GM23338 (cell line): ENCODE data around the gene SCLY. TPM values are rescaled to one million over a fixed set of nuclear protein-coding genes. Genes with fewer than 3 reads are reported as not detected.

Experiments
- ATAC-seq: fragments of 200-7000 bp; cut with Tn5 transposase; 3 replicates; pipeline ENCODE4 v1.9.1; 2020
- DNase-seq: peaks from one replicate; pipeline ENCODE4 v3.0.0-alpha.2; 2015; ENCODE audit warnings: low spot score
- H2AFZ ChIP-seq: fragments of 200-600 bp; sonication (generic); 2 replicates; pipeline ENCODE4 v1.8.0; 2016; ENCODE audit warnings: antibody characterized with exemption, mild to moderate bottlenecking, moderate library complexity
- H3F3A ChIP-seq: fragments of 200-600 bp; sonication (generic); replicated peaks from 2 replicates; pipeline ENCODE4 v1.8.0; 2017; ENCODE audit warnings: antibody characterized with exemption, mixed run types, low read depth
- H3K27ac ChIP-seq: fragments of 200-600 bp; sonication (generic); 2 replicates; pipeline ENCODE4 v1.6.1; 2016; ENCODE audit warnings: low read depth
- H3K27me3 ChIP-seq: fragments of 200-600 bp; sonication (generic); 2 replicates; pipeline ENCODE4 v1.8.0; 2016; ENCODE audit warnings: mild to moderate bottlenecking, mixed run types, moderate library complexity; ENCODE audit not compliant: insufficient read depth
- H3K36me3 ChIP-seq: fragments of 200-600 bp; sonication (generic); 2 replicates; pipeline ENCODE4 v1.8.0; 2016; ENCODE audit warnings: mild to moderate bottlenecking; ENCODE audit not compliant: insufficient read depth
- H3K4me1 ChIP-seq: fragments of 200-600 bp; sonication (generic); 2 replicates; pipeline ENCODE4 v1.8.0; 2016; ENCODE audit warnings: mild to moderate bottlenecking, moderate library complexity; ENCODE audit not compliant: insufficient read depth
- H3K4me2 ChIP-seq: fragments of 200-600 bp; sonication (generic); 2 replicates; pipeline ENCODE4 v1.7.1; 2017; ENCODE audit warnings: mixed run types
- H3K4me3 ChIP-seq: fragments of 200-600 bp; sonication (generic); 2 replicates; pipeline ENCODE4 v1.6.1; 2016; ENCODE audit warnings: mixed run types
- H3K79me2 ChIP-seq: fragments of 200-600 bp; sonication (generic); replicated peaks from 2 replicates; pipeline ENCODE4 v1.8.0; 2017; ENCODE audit warnings: mild to moderate bottlenecking; ENCODE audit not compliant: insufficient read depth
- H3K9me2 ChIP-seq: fragments of 200-600 bp; sonication (generic); 2 replicates; pipeline ENCODE4 v1.8.0; 2017; ENCODE audit not compliant: insufficient read depth
- H4K20me1 ChIP-seq: fragments of 200-600 bp; sonication (generic); replicated peaks from 2 replicates; pipeline ENCODE4 v1.8.0; 2017; ENCODE audit warnings: mild to moderate bottlenecking; ENCODE audit not compliant: insufficient read depth
- H3K27ac Mint-ChIP-seq: 2 replicates; pipeline ENCODE4 v1.8.0; 2020; ENCODE audit warnings: inconsistent platforms, mild to moderate bottlenecking, moderate library complexity, mixed read lengths
- H3K27me3 Mint-ChIP-seq: 3 replicates; pipeline ENCODE4 v1.8.0; 2022; ENCODE audit warnings: low read depth, mild to moderate bottlenecking, moderate library complexity, mixed read lengths, inconsistent platforms; ENCODE audit not compliant: insufficient read depth, poor library complexity
- H3K36me3 Mint-ChIP-seq: 3 replicates; pipeline ENCODE4 v1.8.0; 2021; ENCODE audit warnings: low read depth, mild to moderate bottlenecking, inconsistent platforms, moderate library complexity, mixed read lengths
- H3K4me1 Mint-ChIP-seq: 3 replicates; pipeline ENCODE4 v1.8.0; 2020; ENCODE audit warnings: mild to moderate bottlenecking, inconsistent platforms, mixed read lengths
- H3K4me3 Mint-ChIP-seq: 3 replicates; pipeline ENCODE4 v1.8.0; 2021; ENCODE audit warnings: moderate library complexity, mild to moderate bottlenecking, inconsistent platforms, mixed read lengths
- H3K9me3 Mint-ChIP-seq: 3 replicates; pipeline ENCODE4 v1.8.0; 2020; ENCODE audit warnings: moderate library complexity, mild to moderate bottlenecking, inconsistent platforms, mixed read lengths
- CREB1 ChIP-seq: fragments of 250-450 bp; sonication (Bioruptor Pico); IDR thresholded peaks from 2 replicates; pipeline ENCODE4 v1.5.0; 2020; ENCODE audit warnings: low read depth, mild to moderate bottlenecking, moderate library complexity
- ETS1 ChIP-seq: IDR thresholded peaks from 2 replicates; pipeline ENCODE4 v1.6.1; 2016; ENCODE audit warnings: antibody characterized with exemption
- EZH2 ChIP-seq: fragments of 200-600 bp; sonication (generic); IDR thresholded peaks from one replicate; pipeline ENCODE4 v1.8.0; 2017; ENCODE audit warnings: antibody characterized with exemption, mild to moderate bottlenecking, low read depth; ENCODE audit not compliant: unreplicated experiment
- EZH2phosphoT487 ChIP-seq: fragments of 200-600 bp; sonication (generic); IDR thresholded peaks from one replicate; pipeline ENCODE4 v1.8.1; 2018; ENCODE audit warnings: antibody characterized with exemption; ENCODE audit not compliant: unreplicated experiment
- JUNB ChIP-seq: IDR thresholded peaks from one replicate; pipeline ENCODE4 v1.6.1; 2016; ENCODE audit warnings: antibody characterized with exemption; ENCODE audit not compliant: unreplicated experiment
- NANOG ChIP-seq: IDR thresholded peaks from 2 replicates; pipeline ENCODE4 v1.6.1; 2016; ENCODE audit warnings: antibody characterized with exemption, borderline replicate concordance
- POLR2AphosphoS5 ChIP-seq: IDR thresholded peaks from 2 replicates; pipeline ENCODE4 v1.6.1; 2016; ENCODE audit warnings: antibody characterized with exemption, low read depth
- STAT1 ChIP-seq: IDR thresholded peaks from one replicate; pipeline ENCODE4 v1.6.1; 2016; ENCODE audit warnings: antibody characterized with exemption; ENCODE audit not compliant: unreplicated experiment
- ZNF114 ChIP-seq: fragments of 250-450 bp; sonication (Bioruptor Pico); IDR thresholded peaks from 2 replicates; pipeline ENCODE4 v1.5.0; 2020; ENCODE audit warnings: mild to moderate bottlenecking, moderate library complexity
- ZNF331 ChIP-seq: fragments of 250-450 bp; sonication (Bioruptor Pico); IDR thresholded peaks from 2 replicates; pipeline ENCODE4 v1.5.0; 2020; ENCODE audit warnings: low read depth, mild to moderate bottlenecking, moderate library complexity
- ZNF462 ChIP-seq: fragments of 250-450 bp; sonication (Bioruptor Pico); IDR thresholded peaks from 2 replicates; pipeline ENCODE4 v1.5.0; 2020; ENCODE audit warnings: mild to moderate bottlenecking, moderate library complexity
- polyA plus RNA-seq: library from polyadenylated mRNA; unstranded; fragments of >200 nt; fragmentation: Nextera tagmentation; extraction: Ambion mirVana; gene quantifications from 2 replicates; pipeline ENCODE4 v1.2.1, GENCODE V29; 2016
- total RNA-seq: library from RNA; depleted of rRNA; stranded (reverse); fragments of >200 nt; shearing (Covaris generic); gene quantifications from 2 replicates; pipeline ENCODE4 v1.2.3, GENCODE V29; 2014
- TF ChIP-seq, protein P1 (sequence below), 2 experiments: fragments of 200-600 bp in 1 of 2; sonication (generic) in 1 of 2; conservative IDR thresholded peaks; 2 replicates each; pipeline versions ENCODE4 v1.5.1 to v1.6.1; 2016 to 2017; ENCODE audit warnings: antibody characterized with exemption in 2 of 2, low read depth in 2 of 2, mild to moderate bottlenecking in 2 of 2, moderate library complexity in 1 of 2
- TF ChIP-seq, protein P2 (sequence below): IDR thresholded peaks from one replicate; pipeline ENCODE4 v1.6.1; 2018; ENCODE audit warnings: antibody characterized with exemption; ENCODE audit not compliant: unreplicated experiment

The SCLY gene
- total and polyA plus RNA-seq, 2 experiments from 2014 or later = 57.2 to 80.3 TPM

- ATAC-seq (no peak), DNase-seq (no peak)
- Mint-ChIP-seq H3K4me3 (no peak within 1 kb of the TSS), H3K4me1 (peaks cover 37% of the 10 kb centered on the region), H3K27me3 (peaks cover 35% of the 10 kb centered on the region), H3K9me3 (no peaks in the 10 kb centered on the region), H3K36me3 (peaks cover 9% of the 10 kb centered on the region), H3K27ac (no peak within 1 kb of the TSS)
- TF ChIP-seq CREB1 = no peak
- no peak for TF ChIP-seq STAT1
- TF ChIP-seq JUNB = no peak
- TF ChIP-seq, protein P1, sequence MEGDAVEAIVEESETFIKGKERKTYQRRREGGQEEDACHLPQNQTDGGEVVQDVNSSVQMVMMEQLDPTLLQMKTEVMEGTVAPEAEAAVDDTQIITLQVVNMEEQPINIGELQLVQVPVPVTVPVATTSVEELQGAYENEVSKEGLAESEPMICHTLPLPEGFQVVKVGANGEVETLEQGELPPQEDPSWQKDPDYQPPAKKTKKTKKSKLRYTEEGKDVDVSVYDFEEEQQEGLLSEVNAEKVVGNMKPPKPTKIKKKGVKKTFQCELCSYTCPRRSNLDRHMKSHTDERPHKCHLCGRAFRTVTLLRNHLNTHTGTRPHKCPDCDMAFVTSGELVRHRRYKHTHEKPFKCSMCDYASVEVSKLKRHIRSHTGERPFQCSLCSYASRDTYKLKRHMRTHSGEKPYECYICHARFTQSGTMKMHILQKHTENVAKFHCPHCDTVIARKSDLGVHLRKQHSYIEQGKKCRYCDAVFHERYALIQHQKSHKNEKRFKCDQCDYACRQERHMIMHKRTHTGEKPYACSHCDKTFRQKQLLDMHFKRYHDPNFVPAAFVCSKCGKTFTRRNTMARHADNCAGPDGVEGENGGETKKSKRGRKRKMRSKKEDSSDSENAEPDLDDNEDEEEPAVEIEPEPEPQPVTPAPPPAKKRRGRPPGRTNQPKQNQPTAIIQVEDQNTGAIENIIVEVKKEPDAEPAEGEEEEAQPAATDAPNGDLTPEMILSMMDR (conservative IDR thresholded peaks at IDR 0.05; ENCODE audit: low read depth in 2 of 2) = no peak
- TF ChIP-seq EZH2 = no peak
- TF ChIP-seq, protein P2, sequence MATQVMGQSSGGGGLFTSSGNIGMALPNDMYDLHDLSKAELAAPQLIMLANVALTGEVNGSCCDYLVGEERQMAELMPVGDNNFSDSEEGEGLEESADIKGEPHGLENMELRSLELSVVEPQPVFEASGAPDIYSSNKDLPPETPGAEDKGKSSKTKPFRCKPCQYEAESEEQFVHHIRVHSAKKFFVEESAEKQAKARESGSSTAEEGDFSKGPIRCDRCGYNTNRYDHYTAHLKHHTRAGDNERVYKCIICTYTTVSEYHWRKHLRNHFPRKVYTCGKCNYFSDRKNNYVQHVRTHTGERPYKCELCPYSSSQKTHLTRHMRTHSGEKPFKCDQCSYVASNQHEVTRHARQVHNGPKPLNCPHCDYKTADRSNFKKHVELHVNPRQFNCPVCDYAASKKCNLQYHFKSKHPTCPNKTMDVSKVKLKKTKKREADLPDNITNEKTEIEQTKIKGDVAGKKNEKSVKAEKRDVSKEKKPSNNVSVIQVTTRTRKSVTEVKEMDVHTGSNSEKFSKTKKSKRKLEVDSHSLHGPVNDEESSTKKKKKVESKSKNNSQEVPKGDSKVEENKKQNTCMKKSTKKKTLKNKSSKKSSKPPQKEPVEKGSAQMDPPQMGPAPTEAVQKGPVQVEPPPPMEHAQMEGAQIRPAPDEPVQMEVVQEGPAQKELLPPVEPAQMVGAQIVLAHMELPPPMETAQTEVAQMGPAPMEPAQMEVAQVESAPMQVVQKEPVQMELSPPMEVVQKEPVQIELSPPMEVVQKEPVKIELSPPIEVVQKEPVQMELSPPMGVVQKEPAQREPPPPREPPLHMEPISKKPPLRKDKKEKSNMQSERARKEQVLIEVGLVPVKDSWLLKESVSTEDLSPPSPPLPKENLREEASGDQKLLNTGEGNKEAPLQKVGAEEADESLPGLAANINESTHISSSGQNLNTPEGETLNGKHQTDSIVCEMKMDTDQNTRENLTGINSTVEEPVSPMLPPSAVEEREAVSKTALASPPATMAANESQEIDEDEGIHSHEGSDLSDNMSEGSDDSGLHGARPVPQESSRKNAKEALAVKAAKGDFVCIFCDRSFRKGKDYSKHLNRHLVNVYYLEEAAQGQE = no peak
- TF ChIP-seq ZNF462 (CRISPR knock-in tag) = no peak
- TF ChIP-seq POLR2AphosphoS5 = no peak
- TF ChIP-seq ZNF331 = no peak
- no peak for TF ChIP-seq EZH2phosphoT487
- no peak for TF ChIP-seq ETS1
- TF ChIP-seq NANOG = no peak
- no peak for TF ChIP-seq ZNF114 (CRISPR knock-in tag)
- Histone ChIP-seq H4K20me1 (no peaks in the 10 kb centered on the region), H3K4me1 (peaks cover 21% of the 10 kb centered on the region), H3K27ac (no peak within 1 kb of the TSS), H3K79me2 (no peaks in the 10 kb centered on the region), H3K4me2 (no peak within 1 kb of the TSS), H3K36me3 (no peaks in the 10 kb centered on the region), H3F3A (peaks cover 5% of the 10 kb centered on the region; the same call in 1 of the 2 replicates), H3K9me2 (no peaks in the 10 kb centered on the region), H3K27me3 (no peaks in the 10 kb centered on the region), H3K4me3 (no peak within 1 kb of the TSS), H2AFZ (no peak within 1 kb of the TSS)
Observed at GRCh38 chr2:238100049-238100820, 39.4 kb downstream of the SCLY start, which contains the start of gene ESPNL. ESPNL (plus strand) TSS chr2:238100340; CDS start chr2:238100420, 80 bp downstream.
